GM18870 (cell line): ENCODE measurements around the gene INPP1.

Source experiments
- ATAC-seq: cut with Tn5 transposase; IDR thresholded peaks from one replicate; pipeline ENCODE4 v1.9.1; 2021; ENCODE audit warnings: moderate library complexity; ENCODE audit not compliant: unreplicated experiment

Gene INPP1

DNA sequence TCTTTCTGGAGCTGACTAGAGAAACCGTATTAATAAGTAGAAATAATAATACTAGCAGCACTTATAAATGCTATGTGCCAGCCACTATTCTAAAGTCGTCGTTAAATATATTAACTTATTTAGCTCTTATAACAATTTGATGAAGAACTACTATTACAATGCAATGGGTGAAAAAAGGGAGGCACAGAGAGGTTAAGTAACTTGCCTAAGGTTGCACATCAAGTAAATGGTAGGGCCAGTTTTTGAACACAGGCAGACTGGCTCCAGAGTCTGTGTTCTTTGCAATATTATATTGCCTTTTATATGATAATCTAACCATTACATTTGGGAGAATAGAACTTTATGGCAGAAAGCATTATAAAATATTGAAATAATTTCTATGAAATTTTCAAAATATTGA lies 17.6 kb downstream of the INPP1 start:
- no peak for ATAC-seq

DNA sequence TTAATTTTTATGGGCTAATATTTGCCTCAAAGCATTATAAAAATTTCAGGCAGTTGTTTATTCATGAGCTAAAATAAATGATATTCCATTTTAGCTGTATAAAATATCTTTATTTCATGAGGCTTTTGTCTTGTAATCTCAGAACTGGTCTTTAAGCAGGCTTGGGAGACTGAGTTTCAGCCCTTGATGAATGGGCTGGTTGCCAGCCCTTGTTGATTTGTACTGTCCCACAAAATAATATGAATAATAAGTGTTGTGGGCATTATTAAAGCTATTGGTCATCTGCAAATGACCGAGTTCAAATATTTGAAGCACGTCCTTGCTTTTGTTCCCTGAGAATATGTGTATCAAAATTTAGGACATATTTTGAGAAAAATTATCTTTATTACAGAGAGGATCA lies 18.2 kb downstream of the INPP1 start:
- no peak for ATAC-seq

DNA sequence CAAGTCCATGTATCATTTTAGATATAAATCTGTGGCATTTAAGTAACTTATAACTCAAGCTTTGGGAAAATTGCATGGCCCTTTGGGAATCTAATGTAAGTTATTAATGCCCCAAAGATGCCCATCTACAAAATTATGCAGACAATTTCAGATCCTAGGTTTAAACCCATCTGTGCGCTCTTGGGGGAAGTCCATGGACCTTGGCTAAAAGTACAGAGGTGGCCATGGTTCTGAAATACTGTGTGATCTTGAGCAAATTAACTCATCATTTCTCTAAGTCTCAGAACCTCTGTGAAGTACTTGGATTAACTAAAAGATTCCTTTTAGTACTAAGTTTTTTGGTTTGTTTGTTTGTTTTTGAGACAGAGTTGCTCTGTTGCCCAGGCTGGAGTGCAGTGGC lies 19.5 kb downstream of the INPP1 start:
- no peak for ATAC-seq

DNA sequence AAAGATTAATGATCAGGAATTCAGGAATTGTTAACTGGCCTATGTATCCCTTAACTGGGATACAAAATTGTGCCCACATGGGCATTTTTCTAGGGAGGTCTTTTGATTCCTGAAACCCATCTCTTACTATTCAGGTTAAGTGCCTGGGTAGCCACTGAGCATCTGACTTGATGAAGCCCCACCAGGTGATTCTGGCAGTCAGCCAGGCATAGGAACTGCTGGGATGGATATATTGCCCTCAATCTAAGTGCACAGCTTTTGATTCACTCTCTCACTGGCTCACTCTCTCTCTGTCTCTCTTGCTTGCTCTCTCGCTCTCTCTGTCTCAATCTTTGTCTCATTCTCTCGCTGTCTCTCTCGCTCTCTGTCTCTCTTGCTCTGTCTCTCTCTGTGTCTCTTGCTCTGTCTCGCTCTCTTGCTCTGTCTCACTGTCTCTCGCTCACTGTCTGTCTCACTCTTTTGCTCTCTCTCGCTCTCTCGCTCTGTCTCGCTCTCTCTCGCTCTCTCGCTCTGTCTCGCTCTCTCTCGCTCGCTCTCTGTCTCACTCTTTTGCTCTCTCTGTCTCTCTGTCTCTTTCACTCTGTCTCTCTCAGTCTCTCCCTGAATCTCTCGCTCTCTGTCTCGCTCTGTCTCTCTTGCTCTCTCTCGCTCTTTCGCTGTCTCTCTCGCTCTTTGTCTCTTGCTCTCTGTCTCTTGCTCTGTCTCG lies 22.3 kb downstream of the INPP1 start:
- no peak for ATAC-seq

DNA sequence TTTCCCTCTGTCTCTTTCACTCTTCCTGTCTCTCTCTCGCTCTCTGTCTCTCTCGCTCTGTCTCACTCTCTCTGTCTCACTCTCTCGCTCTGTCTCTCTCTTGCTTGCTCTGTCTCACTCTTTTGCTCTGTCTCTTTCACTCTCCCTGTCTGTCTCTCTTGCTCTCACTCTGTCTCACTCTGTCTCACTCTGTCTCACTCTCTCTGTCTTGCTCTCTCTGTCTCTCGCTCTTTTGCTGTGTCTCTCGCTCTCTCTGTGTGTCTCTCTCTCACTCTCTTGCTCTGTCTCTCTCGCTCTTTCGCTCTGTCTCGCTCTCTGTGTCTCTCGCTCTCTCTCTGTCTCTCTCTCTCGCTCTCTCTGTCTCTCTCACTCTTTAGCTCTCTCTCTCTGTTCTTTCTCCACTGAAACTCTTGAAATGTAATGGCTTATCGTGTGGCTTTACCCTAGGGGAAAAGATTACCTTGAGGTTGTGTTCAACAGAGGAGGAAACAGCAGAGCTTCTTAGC lies 22.9 kb downstream of the INPP1 start:
- ATAC-seq = no peak

DNA sequence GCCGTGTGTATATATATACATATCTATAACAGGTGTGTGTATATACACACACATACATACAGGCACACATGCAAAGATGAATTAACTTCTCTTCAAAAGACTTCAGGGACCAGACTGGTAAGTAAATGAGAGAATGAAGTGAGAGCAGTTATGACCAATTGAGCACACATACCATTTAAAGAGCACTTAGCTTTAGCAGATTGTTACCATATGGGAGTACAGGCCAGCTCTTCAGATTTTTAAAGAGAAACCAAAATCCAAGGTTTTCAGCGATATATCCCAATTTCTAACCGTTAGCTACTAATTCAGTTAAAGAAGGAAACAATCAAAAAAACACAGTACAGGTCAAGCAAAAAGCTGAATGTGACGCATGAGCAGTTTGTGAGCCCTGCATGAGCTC lies 23.7 kb downstream of the INPP1 start:
- no peak for ATAC-seq

DNA sequence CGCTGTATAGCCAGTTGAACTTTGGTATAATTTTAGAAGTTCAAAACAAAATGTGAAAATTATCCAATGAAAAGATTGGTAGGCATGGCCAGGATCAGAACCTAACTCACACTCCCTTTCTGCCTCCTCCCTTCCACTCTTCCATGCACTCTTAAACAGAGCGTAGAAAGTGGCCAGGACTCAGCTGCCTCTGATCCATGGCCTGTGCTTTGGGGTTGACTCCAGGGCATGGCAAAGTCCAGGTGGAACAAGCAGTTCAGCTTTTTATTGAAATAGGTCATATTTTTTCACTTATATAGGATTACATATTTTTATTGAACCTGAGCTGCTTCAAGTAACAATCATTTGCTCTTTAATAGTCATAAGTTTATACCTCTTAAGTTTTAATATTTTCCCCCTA lies 26.2 kb downstream of the INPP1 start:
- no peak for ATAC-seq

DNA sequence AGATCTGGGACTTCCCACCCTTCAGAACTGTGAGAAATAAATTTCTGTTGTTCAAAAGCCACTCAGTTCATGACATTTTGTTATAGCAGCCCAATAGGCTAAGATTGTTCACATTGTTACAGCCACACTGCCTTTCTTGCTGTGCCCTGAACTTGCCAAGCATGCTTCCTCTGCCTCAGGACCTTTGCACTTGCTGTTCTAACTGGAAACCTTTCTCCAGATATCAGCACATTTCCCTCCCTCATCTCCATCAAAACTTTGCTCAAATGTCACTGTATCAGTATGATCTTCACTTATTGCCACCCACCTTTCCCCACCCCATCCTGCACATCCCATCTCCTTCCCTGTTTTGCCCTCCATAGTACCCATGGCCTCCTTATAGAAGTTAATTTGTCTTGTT lies 32.7 kb downstream of the INPP1 start:
- no peak for ATAC-seq

DNA sequence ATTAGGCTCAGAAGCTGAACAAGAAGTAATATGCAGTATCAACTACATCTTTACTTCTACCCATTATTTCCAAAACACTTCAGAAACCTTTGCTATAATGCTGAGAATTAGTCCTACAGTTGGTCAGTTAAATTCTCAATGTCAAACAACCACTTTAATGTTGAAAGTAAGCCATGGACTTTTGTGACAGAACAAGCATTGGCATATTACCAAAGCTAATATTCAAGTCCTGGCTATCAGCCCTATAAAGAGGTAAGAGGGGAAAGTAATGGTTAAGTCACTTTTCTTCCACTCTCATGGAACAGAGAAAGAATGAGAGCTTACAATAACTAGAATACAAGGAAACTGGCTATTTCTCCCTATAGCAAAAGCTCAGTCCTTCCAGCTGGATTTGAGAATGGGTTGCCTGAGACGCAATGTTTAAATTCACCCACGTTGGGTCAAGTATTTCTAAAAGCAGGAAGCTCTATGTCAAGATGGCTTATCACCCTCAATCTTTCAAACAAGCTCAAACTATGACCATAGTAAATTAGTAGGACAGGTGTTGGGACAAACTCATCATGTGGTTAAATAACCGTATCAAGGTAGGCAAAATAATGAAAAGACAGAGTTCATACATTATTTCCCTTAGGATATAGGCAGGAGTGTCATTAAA lies 33.3 kb downstream of the INPP1 start:
- no peak for ATAC-seq

DNA sequence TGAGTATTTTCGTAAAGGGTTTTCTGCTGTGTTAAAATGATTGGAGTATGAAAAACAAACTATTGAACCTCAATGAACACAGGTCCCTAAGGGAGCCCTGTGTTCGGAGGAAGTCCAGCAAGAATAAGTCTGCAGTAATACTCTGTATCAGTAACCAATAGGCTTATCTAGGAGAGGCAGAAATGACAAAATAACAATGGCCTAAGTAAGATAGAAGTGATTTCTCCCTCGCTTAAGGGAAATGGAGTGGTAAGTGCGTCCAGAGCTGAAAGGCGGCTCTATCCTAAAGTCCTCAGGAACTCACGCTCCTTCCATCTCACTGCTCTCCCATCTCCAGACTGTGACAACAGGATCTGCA lies 35.5 kb downstream of the INPP1 start:
- ATAC-seq = no peak

DNA sequence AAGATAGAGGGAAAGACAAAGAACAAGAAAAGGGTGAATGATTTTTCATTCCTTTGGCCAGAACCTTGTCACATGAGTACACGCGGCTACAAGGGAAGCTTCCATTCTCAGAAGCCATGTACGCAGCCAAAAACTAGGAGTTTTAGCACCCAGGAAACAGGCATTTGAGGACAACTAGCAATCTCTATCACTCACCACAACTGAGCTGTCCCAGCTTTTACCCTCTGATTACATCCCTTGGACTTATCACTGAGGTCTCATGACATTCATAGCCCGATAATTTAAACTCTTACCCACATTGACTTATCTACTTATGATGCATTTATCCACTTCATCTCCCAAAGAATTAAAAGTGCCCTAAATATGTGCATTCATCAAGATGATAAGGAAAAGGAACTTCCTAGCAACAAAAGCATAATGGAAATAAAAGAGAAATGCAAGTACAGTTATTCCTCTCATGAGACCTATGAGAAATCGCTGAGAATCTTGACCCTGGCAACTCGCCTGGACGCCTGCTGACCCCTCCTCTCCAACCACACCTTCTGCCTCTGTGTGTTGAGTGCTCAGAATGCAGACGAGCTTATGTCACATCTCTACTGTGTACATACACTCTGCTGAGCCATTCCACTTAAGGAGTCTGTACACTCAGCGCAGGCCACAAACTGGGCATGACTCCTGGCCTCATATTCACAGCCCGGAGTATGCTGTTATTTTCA lies 36.0 kb downstream of the INPP1 start:
- ATAC-seq = no peak

DNA sequence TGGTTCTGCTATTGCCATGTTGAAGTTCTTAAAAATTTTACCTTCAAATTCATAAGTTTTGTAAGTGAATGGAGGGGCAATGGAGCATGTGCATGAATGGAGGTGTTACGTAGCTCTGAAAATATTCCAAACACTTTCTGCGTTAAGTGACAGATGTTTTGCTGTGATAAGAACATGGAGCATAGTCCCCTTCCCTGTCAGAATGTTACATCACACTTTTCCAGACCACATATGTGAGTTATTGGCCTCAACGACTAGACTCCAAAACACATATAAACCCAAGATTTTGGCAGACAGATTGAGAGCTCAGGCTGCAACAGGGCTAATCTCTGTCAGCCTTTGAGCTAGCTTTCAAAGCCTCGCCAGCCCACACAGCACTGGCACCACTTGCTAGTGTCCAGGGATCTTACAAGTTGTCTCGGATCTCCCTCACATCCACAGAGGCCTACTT lies 37.6 kb downstream of the INPP1 start:
- ATAC-seq = no peak

DNA sequence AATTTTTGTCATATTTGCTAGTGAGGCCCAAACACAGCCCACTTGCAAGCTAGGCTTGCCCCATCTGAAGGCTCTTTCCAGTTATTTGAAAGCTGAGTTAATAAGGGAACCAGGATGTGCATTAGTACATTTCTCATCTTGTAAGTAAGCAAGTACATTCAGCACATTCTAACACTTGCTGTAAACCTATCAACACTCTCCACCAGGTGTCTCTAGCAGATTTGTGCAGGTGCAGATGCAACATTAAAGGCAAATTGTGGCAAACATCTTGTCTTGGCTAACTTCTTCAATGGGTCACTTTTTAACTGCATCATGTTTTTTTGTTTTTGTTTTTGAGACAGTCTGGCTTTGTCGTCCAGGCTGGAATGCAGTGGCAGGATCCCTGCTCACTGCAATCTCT lies 39.5 kb downstream of the INPP1 start:
- no peak for ATAC-seq

DNA sequence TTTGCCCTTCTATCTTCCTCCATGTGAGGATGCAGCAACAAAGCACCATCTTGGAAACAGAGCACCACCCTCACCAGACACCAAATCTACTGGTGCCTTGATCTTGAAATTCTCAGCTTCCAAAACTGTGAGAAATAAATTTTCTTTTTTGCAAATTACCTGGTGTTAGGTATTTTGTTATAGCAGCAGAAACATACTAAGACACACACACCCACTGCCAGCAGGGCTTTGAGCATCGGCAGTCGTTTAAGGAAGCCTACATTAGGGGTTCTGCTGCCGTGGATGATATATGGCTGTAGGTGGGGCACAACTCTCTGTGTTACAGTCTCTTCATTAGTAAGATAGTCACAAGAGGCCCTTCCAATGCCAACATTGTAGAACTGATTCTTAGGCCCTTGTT lies 44.0 kb downstream of the INPP1 start:
- no peak for ATAC-seq

DNA sequence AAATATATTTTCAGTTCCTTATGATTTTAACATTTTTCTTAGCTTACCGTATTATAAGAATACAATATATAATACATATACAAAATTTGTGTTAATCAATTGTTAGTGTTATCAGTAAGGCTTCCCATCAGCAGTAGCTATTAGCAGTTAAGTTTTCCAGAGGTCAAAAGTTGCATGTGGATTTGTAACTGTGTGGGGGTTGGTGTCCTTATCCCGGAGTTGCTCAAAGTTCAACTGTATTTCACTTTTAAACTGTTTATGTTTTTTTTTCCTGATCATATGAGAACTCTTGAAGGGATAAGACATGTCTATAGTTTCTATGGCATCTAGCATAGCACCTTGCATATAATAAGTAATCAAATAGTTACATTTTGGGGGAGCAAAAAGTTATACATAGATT lies 52.9 kb downstream of the INPP1 start:
- no peak for ATAC-seq

DNA sequence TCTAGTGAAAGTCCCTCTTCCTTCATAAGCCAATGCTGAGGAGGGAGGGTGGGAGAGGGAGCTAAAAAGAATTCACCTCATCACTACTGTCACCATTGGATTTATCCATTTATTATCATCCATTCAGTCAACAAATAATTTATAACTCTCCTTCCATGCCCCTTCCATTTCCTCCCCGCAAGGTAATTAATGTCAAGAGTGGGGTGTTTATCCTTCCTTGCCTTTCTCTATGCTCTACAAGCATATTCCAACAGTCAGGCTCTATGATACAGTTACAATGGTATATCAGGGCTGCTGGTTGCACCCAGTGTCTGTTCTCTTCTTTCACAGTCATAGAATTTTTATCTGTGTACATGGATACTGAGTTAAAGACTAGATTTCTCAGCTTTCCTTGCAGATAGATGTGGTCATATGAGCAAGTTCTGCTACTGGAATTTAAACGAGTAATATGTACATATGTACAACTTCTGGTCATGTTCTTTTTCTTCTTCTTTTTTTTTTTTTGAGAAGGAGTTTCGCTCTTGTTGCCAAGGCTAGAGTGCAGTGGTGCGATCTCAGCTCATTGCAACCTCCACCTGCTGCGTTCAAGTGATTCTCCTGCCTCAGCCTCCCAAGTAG lies 59.7 kb downstream of the INPP1 start:
- ATAC-seq = no peak

DNA sequence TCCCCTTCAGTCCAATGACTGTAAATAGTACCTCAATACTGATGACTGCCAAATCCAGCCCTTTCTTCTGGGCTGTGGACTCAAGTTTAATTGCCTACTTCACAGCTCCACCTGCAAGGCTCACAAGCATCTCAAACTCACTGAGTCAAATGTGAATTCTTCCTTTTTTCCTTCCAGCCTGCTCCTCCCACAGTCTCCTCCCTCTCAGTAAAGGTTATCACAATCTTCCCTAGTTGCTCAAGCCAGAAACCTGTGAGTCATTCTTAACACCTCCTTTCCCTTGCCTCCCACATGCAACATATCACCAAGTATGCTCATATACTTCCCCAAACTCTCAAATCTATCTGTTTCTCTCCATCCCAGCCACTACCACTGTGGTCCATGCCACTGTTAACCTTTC lies 61.1 kb downstream of the INPP1 start:
- no peak for ATAC-seq

DNA sequence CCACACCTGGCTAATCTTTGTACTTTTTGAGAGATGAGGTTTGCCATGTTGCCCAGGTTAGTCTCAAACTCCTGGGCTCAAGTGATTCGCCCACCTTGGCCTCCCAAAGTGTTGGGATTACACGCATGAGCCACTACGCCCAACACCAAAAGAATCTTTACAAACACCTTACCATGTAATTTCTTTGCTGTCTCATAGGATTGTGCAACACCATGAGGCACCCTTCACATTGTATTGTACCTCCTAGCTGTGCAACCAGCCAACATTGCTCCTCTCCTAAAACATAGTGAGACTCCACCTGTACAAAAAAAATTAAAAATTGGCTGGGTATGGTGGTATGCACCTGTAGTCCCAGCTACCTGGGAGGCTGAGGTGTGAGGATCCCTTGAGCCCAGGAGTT lies 61.7 kb downstream of the INPP1 start:
- no peak for ATAC-seq

DNA sequence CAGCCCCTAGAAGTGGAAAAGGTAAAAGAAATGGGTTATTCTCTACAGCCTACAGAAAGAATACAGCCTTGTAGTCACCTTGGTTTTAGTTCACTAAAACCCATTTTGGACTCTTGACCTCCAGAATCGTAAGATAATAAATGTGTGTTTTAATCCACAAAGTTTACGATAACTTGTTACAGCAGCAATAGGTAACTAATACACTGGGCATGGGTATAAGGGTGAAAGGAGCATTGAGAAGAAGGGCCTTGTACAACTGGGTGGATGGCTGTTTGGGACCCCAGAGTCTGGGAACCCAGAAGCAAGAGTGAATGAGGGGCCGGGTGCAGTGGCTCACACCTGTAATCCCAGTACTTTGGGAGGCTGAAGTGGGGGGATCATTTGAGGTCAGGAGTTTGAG lies 62.6 kb downstream of the INPP1 start:
- ATAC-seq = no peak

DNA sequence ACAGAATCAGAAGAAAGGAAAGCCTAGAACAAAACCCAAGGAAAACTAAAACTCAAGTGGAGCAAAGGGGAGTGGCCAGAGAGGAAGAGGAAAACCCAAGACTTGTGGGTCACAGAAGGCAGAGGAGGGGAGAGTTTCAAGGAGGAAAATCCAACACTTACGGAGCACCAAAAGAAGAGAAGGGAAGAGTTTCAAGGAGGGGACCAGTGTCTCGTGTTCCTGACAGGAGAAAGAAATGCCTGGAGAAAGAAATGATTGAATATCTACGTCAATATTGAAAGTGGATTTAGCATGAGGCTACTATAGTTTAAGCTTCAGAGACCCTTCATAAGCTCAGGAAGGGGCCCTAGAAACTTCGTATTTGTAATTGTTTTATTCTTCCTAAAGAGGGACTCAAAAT lies 63.4 kb downstream of the INPP1 start:
- no peak for ATAC-seq

DNA sequence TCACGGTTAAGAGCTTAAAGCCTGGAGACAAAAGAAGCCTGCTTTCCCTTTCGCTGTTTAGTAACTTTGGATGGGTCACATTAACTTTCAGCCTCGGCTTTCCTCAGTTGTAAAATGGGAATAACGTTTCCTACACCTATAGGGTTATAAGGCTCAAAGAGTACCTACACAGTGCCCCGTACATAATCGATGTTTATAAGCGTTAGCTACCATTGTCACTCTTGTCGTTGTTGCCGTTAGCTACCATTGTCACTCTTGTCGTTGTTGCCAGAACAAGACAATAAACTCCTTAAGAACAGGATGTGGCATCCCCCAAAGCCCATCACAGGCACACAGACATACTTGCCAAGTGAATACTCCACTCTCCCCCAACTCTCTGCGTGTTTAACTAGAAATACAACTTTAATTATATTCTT lies 63.9 kb downstream of the INPP1 start:
- no peak for ATAC-seq
